Sigmoid colon (tissue), 7 donors: ENCODE measurements around the gene LRRC1. TPM values are rescaled to one million over a fixed set of nuclear protein-coding genes. Genes with fewer than 3 reads are reported as not detected.
A peak's percentile ranks its signal among the peaks of the same experiment; 100 is the strongest.

ENCODE experiments used
- DNase-seq: peaks from one replicate; pipeline ENCODE4 v3.0.0-alpha.2; 2019
- H3K27ac ChIP-seq, 4 donors: fragments of 200-600 bp; sonication (generic); one replicate each; pipeline ENCODE4 v1.5.1; 2016 to 2019; ENCODE audit warnings: mild to moderate bottlenecking in 1 of 4
- H3K27me3 ChIP-seq, 3 donors: fragments of 200-600 bp; sonication (generic); one replicate each; pipeline ENCODE4 v1.5.1; 2019; ENCODE audit warnings: mild to moderate bottlenecking in 1 of 3
- H3K36me3 ChIP-seq, 4 donors: fragments of 200-600 bp; sonication (generic); one replicate each; pipeline ENCODE4 v1.5.1; 2016 to 2019
- H3K4me1 ChIP-seq, 4 donors: fragments of 200-600 bp; sonication (generic); one replicate each; pipeline ENCODE4 v1.5.1; 2017 to 2019
- H3K4me3 ChIP-seq, 4 donors: fragments of 200-600 bp; sonication (generic); one replicate each; pipeline ENCODE4 v1.5.1; 2017 to 2019; ENCODE audit warnings: mild to moderate bottlenecking in 2 of 4, moderate library complexity in 1 of 4
- H3K9me3 ChIP-seq, 4 donors: fragments of 200-600 bp in 3 of 4; sonication (generic) in 3 of 4; one replicate each; pipeline versions ENCODE4 v1.5.1 to v1.6.1; 2013 to 2019
- CTCF ChIP-seq, 4 experiments: fragments of 450-650 bp in 3 of 4; fragments of 200-600 bp in 1 of 4; IDR thresholded peaks; one replicate each; pipeline ENCODE4 v1.5.1; 2016 to 2019; ENCODE audit warnings: antibody characterized with exemption in 4 of 4, mild to moderate bottlenecking in 3 of 4, moderate library complexity in 2 of 4
- EP300 ChIP-seq, 4 donors: sonication (generic); formaldehyde crosslinking; IDR thresholded peaks; one replicate each; pipeline ENCODE4 v1.6.1; 2017; ENCODE audit warnings: antibody characterized with exemption in 4 of 4
- POLR2A ChIP-seq, 2 donors: fragments of 450-650 bp; IDR thresholded peaks; one replicate each; pipeline ENCODE4 v1.6.1; 2016; ENCODE audit warnings: antibody characterized with exemption in 2 of 2, mild to moderate bottlenecking in 2 of 2, moderate library complexity in 2 of 2
- POLR2AphosphoS5 ChIP-seq, 4 donors: sonication (generic); formaldehyde crosslinking; IDR thresholded peaks; one replicate each; pipeline ENCODE4 v1.6.1; 2017; ENCODE audit warnings: antibody characterized with exemption in 4 of 4
- WGBS, 2 donors: extraction: QIAGEN DNeasy Blood & Tissue Kit; methylation state at CpG; one replicate each; pipeline ENCODE4 v1.1.7; 2013; 5-methylcytosine and 5-hydroxymethylcytosine counted together
- intact Hi-C: fragments of 100-400 bp; cut with DNase I; formaldehyde crosslinking; loops from one replicate; pipeline ENCODE4 v1.15.1; 2023
- polyA plus RNA-seq, 3 donors: library from polyadenylated mRNA; stranded (reverse); fragments of 200-250 nt; gene quantifications; one replicate each; pipeline ENCODE4 v1.2.3, GENCODE V29; 2013
- total RNA-seq, 4 donors: library from RNA; depleted of rRNA; stranded (reverse); fragments of >200 nt; gene quantifications; one replicate each; pipeline ENCODE4 v1.1.0, GENCODE V29; 2016
- donor health status: healthy with polysubstance abuse.
- donor health status: Bipolar disorder and iron deficiency.
- donor health status: healthy.

The LRRC1 gene
- total and polyA plus RNA-seq, 7 donors = 20.8 to 50.4 (median 29.9) TPM

DNA sequence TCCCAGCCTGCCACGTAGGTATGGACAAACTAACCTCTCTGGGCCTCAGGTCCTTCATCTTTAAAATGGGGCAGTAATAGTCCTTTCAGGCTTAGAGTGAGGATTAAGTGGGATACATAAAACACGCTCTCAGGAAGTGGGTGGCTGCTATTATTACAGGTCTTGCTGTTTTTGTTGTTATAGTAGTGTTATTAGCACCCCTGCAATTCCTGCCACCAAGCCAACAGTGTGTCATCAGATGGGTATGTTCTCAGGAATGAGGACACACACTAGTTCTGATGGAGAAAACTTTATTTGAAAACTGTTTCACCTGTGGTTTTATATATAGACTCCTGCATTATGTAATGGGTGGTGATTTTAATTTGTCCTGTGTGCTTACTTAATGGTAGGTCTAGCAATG, 131.7 kb downstream of the LRRC1 start:
- DNase-seq = no peak
- intact Hi-C loops = no loop called here
- Histone ChIP-seq H3K4me1 (peaks cover 0 to 25% (median 10%) of the 10 kb centered on the region in 4 donors), H3K27me3 (no peaks in the 10 kb centered on the region), H3K36me3 (peaks cover 4 to 15% (median 8%) of the 10 kb centered on the region in 4 donors), H3K4me3 (no peak overlapping the region), H3K27ac (peak overlapping the region in 1 of 4 donors; percentile 29), H3K9me3 (no peaks in the 10 kb centered on the region)
- 85 to 86% methylated on average over 2 of the region's 2 CpGs for WGBS, 2 donors
- TF ChIP-seq CTCF (IDR thresholded peaks at IDR 0.05) (no peak), POLR2AphosphoS5 (IDR thresholded peaks at IDR 0.05) (no peak), POLR2A (IDR thresholded peaks at IDR 0.05) (no peak), EP300 (IDR thresholded peaks at IDR 0.05) (no peak)

DNA sequence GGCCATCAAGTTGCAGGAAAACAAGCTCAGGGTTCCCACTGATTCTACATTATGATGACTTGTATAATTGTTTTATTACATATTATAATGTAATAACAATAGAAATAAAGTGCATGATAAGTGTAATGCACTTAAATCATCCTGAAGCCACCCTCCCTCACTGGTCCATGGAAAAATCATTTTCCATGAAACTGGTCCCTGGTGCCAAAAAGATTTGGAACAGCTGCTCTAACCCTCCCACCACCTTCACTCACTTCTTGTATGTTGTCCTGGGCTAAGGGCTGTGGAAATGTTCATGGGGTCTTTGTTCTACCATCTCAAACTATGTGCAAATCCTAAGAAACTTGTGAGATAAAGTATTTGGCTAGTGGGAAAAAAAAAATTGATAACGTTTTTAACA, 133.8 kb downstream of the LRRC1 start:
- H3K27me3 ChIP-seq = no peaks in the 10 kb centered on the region
- TF ChIP-seq CTCF (IDR thresholded peaks at IDR 0.05) (no peak), POLR2A (IDR thresholded peaks at IDR 0.05) (no peak), EP300 (IDR thresholded peaks at IDR 0.05) (no peak), POLR2AphosphoS5 (IDR thresholded peaks at IDR 0.05) (no peak)
- peaks cover 0 to 25% (median 10%) of the 10 kb centered on the region in 4 donors for H3K4me1 ChIP-seq
- 38 to 69% methylated on average over 1 of the region's 1 CpG for WGBS, 2 donors
- no peak for DNase-seq
- intact Hi-C loops = no loop called here
- H3K27ac ChIP-seq = no peak overlapping the region
- H3K4me3 ChIP-seq = no peak overlapping the region
- H3K36me3 ChIP-seq = no peaks in the 10 kb centered on the region
- H3K9me3 ChIP-seq = no peaks in the 10 kb centered on the region

GRCh38 chr6:53929041-53929820, 134.4 kb downstream of the LRRC1 start:
- Histone ChIP-seq H3K36me3 (no peaks in the 10 kb centered on the region), H3K4me3 (no peak overlapping the region), H3K27ac (no peak overlapping the region), H3K27me3 (no peaks in the 10 kb centered on the region), H3K4me1 (peaks cover 0 to 25% (median 10%) of the 10 kb centered on the region in 4 donors), H3K9me3 (no peaks in the 10 kb centered on the region)
- no peak for DNase-seq
- intact Hi-C loops = no loop called here
- TF ChIP-seq POLR2A (IDR thresholded peaks at IDR 0.05) = no peak
- no peak for TF ChIP-seq EP300 (IDR thresholded peaks at IDR 0.05)
- TF ChIP-seq CTCF (IDR thresholded peaks at IDR 0.05) = no peak
- TF ChIP-seq POLR2AphosphoS5 (IDR thresholded peaks at IDR 0.05) = no peak
- WGBS, 2 donors = 79 to 87% methylated on average over 4 of the region's 4 CpGs

DNA sequence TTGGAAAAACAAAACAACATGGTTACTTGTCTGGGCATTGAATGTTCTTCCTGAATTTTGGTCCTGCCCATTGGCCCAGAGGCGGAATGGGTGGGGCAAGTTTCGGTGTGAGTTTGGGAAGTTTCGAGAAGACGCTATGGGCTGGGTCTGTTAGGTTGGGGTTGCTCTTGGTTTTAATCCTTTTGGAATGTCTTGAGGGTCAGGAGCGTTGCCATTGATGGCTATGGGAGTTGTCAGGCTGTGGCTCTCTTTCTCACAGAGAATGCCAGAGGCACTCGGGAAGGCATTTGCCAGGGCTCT, 135.0 kb downstream of the LRRC1 start:
- Histone ChIP-seq H3K4me3 (no peak overlapping the region), H3K27ac (no peak overlapping the region), H3K4me1 (peaks cover 0 to 25% (median 10%) of the 10 kb centered on the region in 4 donors), H3K9me3 (no peaks in the 10 kb centered on the region), H3K27me3 (no peaks in the 10 kb centered on the region), H3K36me3 (no peaks in the 10 kb centered on the region)
- intact Hi-C loops = no loop called here
- TF ChIP-seq CTCF (IDR thresholded peaks at IDR 0.05) (no peak), EP300 (IDR thresholded peaks at IDR 0.05) (no peak), POLR2AphosphoS5 (IDR thresholded peaks at IDR 0.05) (no peak), POLR2A (IDR thresholded peaks at IDR 0.05) (no peak)
- WGBS, 2 donors = 96% methylated on average over 6 of the region's 6 CpGs
- DNase-seq = no peak

DNA sequence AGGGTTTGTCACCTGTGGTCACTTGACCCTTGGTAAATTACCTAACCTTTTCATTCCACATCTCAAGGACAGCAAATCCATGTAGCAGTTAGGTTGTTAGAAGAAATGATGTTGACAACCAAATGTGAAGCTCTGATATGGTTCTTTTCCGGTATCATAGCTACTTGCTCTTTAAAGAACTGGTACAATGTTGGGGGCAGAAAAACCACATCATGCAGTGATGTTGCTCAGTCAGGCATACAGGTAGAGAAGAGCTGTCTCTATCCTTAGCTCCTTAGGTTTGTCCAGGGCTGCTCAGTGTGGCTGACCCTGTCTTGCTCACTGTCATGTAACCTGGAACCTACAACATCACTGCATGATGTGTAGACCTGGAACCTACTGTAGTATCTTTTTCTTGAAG, 135.5 kb downstream of the LRRC1 start:
- WGBS, 2 donors = 52 to 85% methylated on average over 1 of the region's 1 CpG
- TF ChIP-seq EP300 (IDR thresholded peaks at IDR 0.05) (no peak), CTCF (IDR thresholded peaks at IDR 0.05) (no peak), POLR2AphosphoS5 (IDR thresholded peaks at IDR 0.05) (no peak), POLR2A (IDR thresholded peaks at IDR 0.05) (no peak)

More for the DNA sequence above, 135.5 kb downstream of the LRRC1 start:
- no peak for DNase-seq
- Histone ChIP-seq H3K4me1 (peaks cover 0 to 25% (median 10%) of the 10 kb centered on the region in 4 donors), H3K27ac (no peak overlapping the region), H3K36me3 (no peaks in the 10 kb centered on the region), H3K27me3 (no peaks in the 10 kb centered on the region), H3K4me3 (no peak overlapping the region), H3K9me3 (no peaks in the 10 kb centered on the region)
- intact Hi-C loops = no loop called here
